CD4-positive, alpha-beta T cell treated with Interleukin-17A for 1 hour (primary cell): ENCODE measurements around the gene ADGRG3.

ENCODE experiments used
- DNase-seq: peaks from one replicate; pipeline ENCODE4 v3.0.0-alpha.2; 2020

ADGRG3 gene

DNA sequence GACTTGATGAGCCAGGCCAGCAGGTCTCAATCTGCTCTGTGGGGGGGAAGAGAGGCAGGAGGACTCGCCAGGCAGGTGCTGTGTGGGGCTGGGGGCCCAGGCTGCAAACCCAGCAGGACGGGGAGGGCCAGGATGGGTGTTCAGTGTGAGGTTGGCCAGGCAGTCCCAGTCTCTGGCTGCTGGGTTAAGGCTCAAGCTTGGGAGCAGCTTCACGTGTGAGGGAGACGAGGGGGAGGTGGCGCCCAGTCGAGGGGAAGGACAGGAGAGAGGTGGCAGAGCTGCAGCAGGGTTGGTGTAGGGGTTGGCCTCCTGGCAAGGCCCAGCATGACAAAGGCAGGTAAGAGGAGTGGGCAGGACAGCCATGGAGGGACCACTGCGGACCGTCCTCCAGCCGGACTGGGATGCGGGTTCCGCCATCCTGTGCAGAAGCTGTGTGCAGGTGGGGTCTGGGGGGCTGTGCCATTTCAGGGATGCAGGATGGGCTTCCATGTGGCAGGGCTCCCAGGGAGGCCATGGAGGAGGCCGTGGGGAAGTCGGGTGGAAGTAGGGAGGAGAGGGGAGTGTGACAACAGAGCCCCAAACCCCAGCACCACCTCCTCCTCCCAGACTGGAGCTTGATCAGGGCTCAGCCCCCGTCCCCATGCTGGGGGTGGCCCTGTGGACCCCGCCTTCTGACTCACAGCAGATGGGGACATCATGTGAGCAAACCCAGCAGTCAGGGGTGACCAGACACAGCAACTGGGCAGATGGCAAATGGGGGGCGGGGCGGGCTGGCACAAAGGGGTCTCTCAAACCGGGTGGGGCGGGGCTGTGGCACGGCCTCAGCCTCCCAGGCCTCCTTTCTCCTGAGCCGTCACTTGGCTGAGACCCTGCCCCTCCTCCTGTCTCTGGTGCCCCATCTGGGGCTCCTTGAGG is 36.9 kb upstream of the ADGRG3 start:
- no peak for DNase-seq

DNA sequence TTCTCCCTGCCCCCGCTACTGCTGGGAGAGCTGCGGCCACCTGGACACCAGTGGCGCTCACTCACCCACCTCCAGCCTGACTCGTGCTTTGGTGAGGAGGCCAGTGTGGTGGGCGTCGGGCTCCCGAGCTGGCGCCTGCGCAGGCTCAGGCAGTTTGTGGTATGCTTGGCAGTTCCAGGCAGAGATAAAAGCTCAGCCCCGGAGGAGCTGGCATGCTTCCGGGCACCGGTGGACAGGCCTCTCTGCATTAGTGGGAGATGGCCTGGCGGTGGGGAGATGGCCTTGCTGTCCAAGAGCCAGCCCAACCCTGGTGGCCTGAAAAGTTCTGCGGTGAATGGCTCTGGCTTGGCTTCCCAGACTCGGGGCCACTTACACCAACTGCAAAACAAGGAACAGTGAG is 35.5 kb upstream of the ADGRG3 start:
- no peak for DNase-seq

DNA sequence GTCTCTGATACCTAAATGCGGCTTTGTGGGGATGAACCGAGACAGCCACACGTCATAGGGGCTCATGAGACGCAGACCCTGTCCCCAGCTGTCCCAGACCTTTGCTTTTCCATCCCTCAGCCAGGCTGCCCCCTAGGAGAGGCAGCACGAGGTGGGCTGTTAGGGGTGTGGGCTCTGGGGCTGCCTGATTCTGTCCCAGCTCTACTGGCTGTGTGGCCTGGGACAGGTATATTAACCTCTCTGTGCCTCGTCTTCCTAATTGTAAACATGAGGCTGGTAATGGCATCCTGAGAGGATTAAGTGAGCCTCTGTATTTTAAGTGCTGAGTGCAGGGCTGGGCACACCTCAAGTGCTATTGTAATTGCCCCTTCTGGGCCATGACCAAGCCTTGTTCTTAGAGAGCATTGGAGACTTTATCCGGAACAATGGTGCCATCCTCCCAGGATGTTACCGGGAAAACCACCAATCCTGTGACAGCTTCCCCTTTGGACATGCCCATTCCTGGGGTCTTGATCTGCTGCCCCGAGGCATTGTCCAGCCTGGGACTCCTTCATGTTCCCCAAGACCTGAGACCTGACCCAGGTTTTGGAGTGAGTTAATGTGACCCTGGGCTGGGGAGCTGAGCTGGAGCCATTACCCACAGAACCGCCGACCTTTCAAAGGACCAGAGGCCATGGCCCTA is 34.6 kb upstream of the ADGRG3 start:
- no peak for DNase-seq

DNA sequence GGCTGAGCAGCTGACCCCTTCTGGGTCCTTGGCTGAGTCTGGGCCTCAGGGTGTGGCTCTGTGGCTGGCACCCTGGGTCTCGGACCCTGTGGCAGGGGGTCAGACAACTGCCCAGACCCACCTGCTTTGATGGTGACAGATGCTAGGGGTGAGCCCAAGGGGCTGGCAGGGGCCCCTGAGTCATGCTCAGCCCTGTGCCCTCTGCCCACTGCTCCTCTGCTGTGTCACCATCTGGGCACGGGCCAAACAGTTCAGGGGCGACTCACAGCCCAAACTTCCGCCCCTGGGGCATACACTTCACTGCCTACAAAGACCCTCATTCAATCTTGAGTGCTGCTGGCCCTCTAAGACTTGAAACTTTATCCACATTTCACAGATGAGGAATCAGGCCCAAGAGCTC is 33.9 kb upstream of the ADGRG3 start:
- DNase-seq: no peak

DNA sequence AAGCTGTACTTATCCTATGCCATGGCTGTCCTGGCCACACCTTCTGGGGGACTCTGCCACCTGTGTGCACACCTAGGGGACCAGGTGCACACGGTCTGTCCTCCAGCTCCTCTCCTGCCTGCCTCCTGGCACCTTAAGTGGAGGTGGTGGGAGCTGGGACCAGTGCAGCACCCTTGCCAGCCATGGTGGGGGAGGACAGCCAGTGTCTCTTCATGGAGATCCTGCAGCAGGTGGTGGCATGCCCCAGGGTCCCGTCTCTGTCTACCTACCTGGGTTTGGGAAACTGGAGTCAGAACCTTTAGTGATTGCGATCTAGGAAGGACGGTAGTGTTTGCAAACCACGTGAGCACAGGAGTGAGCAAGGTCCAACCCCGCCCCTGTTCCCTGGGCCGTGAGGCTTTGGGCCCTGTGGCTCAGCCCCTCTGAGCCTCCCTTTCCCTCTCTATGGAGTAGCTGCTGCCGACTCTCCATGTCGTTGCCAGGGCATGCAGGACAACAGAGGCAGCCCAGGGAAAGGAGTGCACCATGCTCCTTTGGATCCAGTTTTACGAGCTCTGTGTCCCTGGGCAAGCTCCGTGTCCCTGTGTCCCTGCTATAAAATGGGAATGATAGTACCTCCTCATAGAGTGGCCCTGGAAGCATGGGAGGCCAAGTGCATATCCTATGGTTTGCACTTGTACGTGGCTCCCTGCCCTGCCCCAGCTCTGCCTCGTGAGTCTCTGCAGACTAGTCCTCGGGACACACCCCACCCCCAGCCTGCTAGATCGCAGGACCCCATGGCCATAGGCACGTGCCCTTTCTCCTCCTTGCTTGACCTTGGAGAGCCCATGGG is 32.6 kb upstream of the ADGRG3 start:
- DNase-seq: no peak

DNA sequence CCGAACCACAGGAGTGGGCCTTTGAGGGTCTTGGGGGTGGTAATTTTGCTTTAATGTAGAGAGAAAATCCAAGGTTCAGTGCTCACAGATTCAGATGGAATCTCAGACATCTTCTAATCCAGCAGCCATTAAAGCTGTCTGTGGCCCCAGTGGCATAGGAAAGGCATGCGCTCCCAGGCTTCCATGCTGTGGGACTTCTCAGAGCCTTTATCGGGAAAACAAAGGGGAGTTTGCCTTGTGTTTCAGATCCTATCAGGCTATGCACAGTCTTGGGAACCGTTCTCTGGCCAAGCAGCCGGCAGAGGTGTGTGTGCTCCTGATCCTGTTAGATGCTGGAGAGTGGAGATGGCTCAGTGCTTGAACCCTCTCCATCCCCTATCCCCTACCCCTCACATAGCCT is 31.9 kb upstream of the ADGRG3 start:
- no peak for DNase-seq

DNA sequence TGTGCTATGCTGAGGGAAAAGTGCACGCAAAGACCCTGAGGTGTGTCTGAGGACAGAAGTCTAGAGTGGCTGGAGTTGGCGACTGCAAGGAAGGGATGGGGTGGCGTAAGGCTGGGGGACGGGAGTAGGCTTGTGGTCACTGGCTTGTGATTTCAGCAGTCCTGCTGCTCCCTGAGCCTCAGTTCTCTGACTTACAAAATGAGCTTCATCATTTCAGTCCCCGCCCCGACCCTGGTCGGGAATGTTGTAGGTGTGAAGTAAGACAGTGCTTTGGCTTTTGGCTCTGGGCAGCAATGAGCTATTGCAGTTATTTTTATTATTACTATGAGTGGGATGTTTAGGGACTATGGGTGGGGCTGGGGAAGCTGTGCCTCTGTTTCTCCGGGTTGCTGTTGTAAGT is 31.1 kb upstream of the ADGRG3 start:
- DNase-seq: no peak

DNA sequence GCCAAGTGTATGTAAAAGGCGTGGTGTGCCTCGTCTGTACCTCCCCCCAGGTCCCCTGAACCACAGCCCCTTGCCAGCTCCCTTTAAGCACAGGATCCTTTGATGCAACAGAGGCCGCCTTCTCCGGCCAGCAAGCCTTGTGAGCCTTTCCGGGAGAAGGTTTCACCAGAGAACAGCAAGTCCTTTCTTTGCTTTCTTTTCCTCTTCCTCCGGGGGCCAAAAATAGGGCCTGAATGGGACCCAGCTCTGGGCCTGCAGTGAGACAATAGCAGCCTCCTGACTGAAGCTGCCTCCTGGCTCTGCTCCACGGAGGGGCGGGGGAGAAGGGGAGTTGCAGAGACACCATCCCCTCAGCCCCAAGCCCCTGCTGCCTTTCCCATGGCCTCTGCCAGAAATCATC is 30.7 kb upstream of the ADGRG3 start:
- DNase-seq: no peak

DNA sequence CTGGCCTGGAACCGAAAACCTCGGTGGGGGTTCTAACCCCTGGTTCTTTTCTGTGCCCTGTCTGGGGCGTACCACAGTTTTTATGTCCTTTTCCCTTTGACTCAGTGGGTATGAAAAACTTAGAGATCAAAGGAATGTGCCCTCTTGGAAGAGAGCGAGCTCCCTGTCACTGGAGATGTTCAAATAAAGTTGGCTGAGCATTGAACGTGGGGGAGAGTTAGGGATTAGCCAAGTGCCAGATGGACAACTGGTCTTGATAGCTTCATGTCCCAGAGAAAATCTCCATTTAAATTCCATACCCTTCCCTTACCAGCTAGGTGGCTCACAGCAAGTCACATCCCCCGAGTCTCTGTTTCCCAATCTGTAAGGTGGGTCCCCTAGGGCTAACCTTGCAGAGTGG is 30.1 kb upstream of the ADGRG3 start:
- no peak for DNase-seq

DNA sequence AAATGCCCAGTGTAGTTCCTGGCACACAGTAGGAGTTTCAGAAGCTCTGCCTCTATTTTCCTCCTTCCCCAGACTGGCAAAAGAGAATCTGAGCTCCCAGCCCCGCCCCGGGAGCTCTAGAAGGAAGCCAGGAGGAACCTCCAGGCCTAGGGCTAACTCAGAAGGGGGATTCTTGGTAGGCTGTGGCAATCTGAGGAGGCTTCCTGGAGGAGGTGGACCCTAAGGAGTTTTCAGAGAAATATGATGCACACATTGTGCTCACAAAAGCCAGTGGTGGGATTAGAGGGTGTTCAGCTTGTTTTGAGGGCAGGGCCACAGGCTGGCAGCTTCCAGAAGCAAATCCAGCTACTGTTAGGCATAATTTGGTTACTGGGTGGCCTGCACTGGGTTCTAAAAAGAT is 29.7 kb upstream of the ADGRG3 start:
- DNase-seq: no peak

DNA sequence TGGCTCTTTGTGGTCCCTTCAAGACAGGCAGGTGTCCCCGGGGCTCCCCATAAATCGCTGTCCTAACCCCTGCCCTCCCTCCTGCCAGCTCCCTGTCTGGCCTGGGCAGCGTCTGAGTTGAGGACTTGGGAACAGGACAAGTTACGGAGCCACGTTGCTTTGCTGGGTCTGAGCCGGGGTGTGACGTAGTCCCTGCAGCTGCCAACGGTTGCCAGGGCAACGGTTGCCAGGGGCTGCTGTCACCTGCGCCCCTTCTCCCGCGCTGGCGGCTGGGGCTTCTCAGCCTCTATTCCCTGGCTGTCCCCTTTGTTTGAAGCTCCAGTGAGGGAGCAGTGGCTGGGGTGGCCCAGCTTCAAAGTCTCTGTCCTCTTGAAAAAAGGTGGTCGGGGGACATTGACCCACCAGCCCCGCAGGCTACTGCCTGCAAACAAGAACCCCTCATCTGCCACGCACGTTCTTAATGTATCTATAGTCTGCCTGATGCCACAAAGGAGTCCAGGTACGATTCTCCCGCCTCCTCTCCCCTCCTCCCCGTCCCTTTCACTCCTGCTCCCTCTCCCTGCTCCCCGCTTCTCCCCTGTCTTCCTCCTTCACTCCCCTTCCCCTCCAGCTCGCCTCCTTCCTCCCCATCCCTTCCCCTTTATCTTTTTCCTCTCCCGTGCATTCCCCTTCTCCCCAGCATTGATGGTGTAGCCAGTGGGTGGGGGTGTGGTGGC is 28.8 kb upstream of the ADGRG3 start:
- no peak for DNase-seq

DNA sequence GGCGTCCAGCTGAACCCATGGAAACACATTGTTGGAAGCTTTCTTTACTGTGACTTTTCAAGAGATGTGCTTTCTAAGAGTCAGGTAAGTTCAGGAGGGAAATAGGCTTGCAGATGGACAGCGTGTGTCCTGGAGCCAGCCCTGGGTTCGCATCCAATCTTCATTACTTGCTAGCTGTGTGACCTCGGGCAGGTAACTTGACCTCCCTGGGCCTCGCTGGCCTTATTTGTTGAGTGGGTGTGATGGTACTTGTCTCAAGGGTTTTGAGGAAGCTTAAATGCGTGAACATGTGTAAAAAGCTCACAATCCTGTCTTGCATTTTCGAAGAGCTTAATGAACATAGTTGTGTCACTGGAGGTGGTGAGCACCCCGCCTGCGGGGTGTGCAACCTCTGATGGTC is 27.9 kb upstream of the ADGRG3 start:
- no peak for DNase-seq

DNA sequence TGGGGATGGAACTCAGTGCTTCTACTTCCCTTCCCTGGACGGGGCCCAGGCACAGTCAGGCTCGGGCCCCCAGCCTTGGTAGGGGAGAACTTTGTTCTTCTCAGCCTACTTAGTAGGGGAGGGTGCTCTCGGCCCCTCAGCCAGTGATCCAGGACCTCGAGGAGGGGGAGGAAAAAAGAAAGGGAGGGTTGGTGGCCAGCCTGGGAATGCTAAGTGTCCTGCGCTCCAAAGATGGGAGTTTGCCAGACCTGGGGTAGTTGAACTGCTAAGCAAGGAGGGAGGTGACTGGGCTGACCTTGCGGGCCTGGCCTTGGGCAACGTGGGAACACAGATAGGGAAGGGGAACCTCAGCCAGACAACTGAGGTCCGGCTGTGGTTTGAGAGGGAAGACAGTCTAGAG is 27.5 kb upstream of the ADGRG3 start:
- DNase-seq: no peak

DNA sequence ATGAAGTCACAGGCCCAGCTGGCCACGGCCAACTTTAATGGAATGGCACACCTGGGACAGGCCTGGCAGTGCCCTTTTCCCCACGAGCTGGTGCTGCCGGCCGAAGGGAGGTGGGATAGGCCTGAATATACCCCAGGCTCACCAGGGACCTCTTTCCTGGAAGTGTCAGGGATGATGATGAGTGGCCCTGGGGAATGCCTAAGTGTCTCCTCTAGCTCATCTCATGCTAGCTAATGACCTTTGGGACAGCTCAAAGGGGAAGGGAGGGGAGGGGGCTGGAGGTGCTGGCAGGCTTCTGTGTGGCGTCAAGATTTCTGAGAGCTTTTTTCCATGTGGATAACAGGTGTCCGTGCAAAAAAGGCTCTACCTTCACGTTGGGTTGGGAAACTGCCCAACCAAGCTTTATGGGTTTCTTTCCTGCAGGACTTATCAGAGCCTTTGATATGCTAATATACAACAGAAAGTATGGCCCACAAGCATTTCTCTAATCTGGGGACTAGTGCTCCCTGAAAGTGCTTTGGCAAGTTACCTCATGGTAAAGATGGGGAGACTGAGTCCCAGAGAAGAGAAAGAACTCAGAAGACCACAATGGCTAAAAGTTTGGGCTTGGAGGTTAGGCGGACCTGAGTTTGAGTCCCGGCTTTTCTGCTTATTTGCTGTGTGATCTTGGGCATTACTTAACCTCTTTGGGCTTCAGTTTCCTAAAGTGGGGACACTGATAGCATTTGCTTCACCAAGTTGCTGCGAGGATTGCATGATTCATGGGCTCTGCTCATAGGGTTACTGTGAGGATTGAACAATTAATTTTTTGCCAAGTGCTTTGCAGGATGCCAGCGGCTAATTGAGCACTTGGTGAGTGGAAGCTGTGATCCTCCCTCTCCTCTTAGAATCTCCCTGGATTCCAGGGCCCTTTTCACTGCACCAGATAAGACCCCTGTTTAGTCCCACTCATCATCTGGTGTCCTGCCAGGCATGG is 25.7 kb upstream of the ADGRG3 start:
- DNase-seq: no peak

DNA sequence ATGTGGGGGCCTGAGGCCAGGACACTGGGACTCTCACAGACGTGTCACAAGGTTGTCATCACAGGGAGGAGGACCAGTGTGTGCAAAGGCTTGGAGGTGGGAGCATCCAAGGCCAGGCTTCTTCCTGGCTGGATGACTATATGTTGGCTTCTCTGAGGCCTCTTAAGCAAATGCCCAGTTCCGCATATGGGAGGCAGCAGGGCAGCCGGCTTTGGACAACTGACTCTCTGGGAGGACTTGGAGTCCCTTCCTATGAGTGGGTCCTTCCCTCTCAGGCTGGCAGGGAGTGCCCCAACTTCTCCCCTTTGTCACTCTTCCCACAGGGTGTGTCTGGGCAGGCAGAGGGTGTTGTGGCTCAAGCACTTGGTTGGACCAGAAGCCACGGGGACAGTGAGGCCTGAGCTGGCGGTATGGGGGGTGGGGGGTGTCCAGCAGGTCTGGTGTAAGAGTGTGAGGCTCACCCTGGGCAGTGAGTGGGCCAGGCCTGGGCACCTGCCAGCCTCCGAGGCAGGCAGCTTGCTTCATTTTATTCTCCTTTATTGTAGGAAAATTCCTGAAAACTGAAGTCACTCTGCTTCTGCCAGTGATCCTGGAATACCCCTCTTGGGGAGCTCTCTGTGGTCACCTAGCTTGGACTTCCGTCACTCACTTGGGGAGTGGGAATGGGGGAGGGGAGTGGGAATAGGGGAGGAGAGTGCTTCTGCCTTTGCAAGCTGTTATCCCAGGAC is 24.8 kb upstream of the ADGRG3 start:
- DNase-seq: no peak

DNA sequence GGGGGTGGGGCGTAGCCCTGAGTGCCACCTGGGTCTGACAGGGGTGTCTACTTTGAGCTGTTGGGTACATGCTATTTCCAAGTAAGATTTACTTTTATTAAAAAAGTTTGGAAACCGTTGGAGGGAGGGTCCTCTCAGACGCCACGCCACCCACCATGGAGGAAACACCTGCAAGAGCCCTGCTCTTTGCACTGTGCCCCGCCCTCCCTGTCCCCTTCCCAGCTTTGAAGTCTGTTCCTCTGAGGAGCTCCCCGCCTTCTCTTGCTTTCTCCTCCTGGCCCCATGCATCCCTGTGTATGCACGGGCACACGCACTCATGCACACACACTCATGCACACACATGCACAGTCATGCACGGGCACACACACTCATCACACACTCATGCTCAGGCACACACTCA is 24.2 kb upstream of the ADGRG3 start:
- no peak for DNase-seq

DNA sequence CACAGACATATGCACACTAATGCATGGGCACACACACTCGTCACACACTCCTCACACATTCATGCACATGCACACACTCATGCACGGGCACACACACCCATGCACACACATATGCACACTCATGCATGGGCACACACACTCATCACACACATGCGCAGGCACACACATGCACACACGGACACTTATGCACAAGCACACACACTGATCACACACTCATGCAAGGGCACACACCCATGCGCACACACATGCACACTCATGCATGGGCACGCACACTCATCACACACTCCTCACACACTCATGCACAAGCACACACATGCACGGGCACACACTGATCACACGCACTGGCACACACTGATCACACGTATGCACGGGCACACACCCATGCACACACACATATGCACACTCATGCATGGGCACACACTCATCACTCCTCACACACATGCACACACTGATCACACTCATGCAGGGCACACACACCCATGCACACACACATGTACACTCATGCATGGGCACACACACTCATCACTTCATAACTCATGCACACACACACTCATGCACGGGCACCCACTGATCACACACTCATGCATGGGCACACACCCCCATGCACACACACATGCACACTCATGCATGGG is 23.6 kb upstream of the ADGRG3 start:
- DNase-seq: no peak

DNA sequence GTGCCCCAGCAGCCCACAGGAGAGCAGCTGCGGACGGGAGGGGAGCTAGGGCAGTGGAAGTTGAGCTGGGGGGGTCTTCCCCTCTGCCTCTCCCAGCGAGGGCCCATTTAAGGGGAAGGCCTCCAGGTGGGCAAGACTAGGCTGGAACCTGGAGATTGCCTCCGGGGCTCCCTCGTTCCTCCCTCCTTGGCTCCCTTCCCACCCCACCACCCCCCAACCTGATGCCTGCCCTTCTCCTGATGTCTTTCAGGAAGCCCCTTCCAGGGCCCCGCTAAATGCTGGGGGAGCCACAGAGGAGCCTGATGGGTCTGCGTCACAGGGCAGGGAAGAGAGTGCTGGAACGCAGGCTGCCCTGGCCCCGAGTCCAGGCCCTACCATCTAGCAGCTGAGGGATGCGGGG is 22.9 kb upstream of the ADGRG3 start:
- DNase-seq: no peak

DNA sequence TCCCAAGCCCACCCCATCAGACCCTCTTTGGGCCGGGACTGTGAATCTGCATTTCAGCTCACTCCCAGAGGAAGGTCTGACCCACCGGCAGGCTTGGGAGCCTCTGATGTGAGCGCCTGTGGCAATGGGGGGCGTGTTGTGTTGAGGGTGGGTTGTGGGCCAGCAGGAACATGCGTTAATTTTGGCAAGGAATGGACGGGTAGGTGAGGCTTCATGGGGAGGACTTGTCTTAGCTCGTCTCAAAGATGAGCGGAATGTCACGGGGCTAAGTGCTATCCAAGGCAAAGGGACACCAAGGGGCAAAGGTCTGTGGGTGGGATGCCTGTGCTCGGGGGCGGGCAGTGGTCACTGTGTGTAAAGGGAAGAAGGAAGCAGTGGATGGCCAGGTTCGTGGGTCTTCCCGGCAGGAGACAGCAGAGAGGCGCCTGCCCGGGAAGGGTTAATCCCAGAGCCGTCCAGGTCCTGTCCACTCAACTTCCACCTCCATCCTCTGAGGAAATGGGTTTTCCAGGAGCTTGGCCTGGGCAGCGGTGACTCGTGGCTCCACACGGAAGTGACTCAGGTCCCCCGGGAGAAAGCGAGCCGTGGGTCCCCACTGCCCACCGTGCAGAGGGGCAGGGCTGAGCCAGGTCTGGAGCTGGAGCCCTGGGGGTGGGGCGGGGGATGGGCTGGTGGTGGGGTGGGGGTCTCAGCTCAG is 22.3 kb upstream of the ADGRG3 start:
- DNase-seq: no peak
